ENCODE data around the gene PAM. TPM values are rescaled to one million over a fixed set of nuclear protein-coding genes. Genes with fewer than 3 reads are reported as not detected.

PAM gene
- total RNA-seq, 4 donors from 2014 or later, result 73.0 to 181 (median 138) TPM

- intact Hi-C loops (cut with DNase I; ENCODE audit: low total_unique reads), result no loop called here
- WGBS, 2 donors (ENCODE audit: low coverage in 1 of 2), result 28 to 68% methylated on average over 7 to 32 of the region's 32 CpGs
- in situ Hi-C loops (cut with MboI; ENCODE audit: low pct_ligation_motif_present in 1 of 4, low pct_unique_long_range_greater_than_20kb in 1 of 4, low sequenced_read_pairs in 3 of 4), result loop anchor here in 1 of 4 donors (25.0 kb wide), 1 partner anchor 383 kb away; no protein-coding TSS in a partner anchor
- peaks cover 4 to 21% (median 16%) of the 10 kb centered on the region in 4 donors for H3K4me1 ChIP-seq
- no peaks in the 10 kb centered on the region for H3K9me3 ChIP-seq
- DNase-seq, result no peak
- peaks cover 9% of the 10 kb centered on the region for H3K27me3 ChIP-seq
- H3K36me3 ChIP-seq, result no peaks in the 10 kb centered on the region
- TF ChIP-seq POLR2A (IDR thresholded peaks at IDR 0.05) (no peak), POLR2AphosphoS5 (IDR thresholded peaks at IDR 0.05) (no peak), EP300 (IDR thresholded peaks at IDR 0.05; ENCODE audit: low read depth) (no peak)
- TF ChIP-seq, protein P1, sequence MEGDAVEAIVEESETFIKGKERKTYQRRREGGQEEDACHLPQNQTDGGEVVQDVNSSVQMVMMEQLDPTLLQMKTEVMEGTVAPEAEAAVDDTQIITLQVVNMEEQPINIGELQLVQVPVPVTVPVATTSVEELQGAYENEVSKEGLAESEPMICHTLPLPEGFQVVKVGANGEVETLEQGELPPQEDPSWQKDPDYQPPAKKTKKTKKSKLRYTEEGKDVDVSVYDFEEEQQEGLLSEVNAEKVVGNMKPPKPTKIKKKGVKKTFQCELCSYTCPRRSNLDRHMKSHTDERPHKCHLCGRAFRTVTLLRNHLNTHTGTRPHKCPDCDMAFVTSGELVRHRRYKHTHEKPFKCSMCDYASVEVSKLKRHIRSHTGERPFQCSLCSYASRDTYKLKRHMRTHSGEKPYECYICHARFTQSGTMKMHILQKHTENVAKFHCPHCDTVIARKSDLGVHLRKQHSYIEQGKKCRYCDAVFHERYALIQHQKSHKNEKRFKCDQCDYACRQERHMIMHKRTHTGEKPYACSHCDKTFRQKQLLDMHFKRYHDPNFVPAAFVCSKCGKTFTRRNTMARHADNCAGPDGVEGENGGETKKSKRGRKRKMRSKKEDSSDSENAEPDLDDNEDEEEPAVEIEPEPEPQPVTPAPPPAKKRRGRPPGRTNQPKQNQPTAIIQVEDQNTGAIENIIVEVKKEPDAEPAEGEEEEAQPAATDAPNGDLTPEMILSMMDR (IDR thresholded peaks at IDR 0.05), result no peak
- H3K27ac ChIP-seq, result peak overlapping the region; percentile 69 to 77 (median 76)
- H3K4me3 ChIP-seq, result peak overlapping the region; percentile 61 to 82 (median 68)
Measured at GRCh38 chr5:102753889-102754766, 977 bp upstream of the PAM start.

DNA sequence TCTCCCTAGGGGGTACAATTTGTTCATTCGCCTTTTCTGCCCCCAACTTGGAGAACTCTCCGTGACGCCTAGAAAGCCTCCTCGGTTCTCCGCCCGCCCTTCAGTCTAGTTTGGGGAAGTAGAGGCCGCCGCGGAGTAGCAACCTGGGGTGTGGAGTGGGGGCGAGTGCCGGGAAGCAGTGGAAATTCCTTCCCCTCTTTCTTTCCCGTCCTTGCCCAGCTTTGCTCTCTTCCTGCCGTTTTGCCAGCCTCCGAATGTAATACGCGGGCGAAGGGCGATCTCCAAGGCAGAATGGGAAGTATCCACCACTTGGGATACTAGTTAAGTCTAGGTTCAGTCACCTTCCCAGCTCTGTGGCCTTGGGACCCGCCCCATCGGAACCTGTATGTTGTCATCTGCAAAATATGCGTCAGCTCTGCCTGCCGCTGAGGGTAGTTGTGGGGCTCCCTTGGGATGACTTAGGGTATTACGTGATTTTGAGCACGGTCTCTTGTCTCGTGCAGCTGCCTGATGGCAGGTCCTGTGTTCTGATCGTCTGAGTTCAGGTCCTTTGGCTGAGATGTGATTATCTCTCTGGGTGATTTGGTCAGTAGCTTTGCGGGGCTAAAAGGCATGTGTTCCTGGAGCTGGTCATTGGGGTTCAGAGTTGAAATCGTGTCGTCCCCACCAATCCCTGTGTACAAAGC is 724 bp downstream of the PAM start:
- TF ChIP-seq EP300 (IDR thresholded peaks at IDR 0.05; ENCODE audit: low read depth) (no peak), POLR2A (IDR thresholded peaks at IDR 0.05) (peak; percentile 30), POLR2AphosphoS5 (IDR thresholded peaks at IDR 0.05) (peak in 2 of 3 donors; percentile 45 to 68)
- TF ChIP-seq, protein P1 (IDR thresholded peaks at IDR 0.05), result peak in 1 of 5 experiments; percentile 11
- no peaks in the 10 kb centered on the region for H3K36me3 ChIP-seq
- in situ Hi-C loops (cut with MboI; ENCODE audit: low pct_ligation_motif_present in 1 of 4, low pct_unique_long_range_greater_than_20kb in 1 of 4, low sequenced_read_pairs in 3 of 4), result loop anchor here in 1 of 4 donors (25.0 kb wide), 1 partner anchor 381 kb away; no protein-coding TSS in a partner anchor
- H3K27me3 ChIP-seq, result peaks cover 9% of the 10 kb centered on the region
- peak; percentile 74 for DNase-seq
- peak overlapping the region; percentile 69 to 77 (median 76) for H3K27ac ChIP-seq
- WGBS, 2 donors (ENCODE audit: low coverage in 1 of 2), result 0 to 2% methylated on average over 5 to 27 of the region's 29 CpGs
- no peaks in the 10 kb centered on the region for H3K9me3 ChIP-seq
- intact Hi-C loops (cut with DNase I; ENCODE audit: low total_unique reads), result no loop called here
- H3K4me1 ChIP-seq, result peaks cover 4 to 35% (median 18%) of the 10 kb centered on the region in 4 donors
- H3K4me3 ChIP-seq, result peak overlapping the region; percentile 61 to 82 (median 68)

DNA sequence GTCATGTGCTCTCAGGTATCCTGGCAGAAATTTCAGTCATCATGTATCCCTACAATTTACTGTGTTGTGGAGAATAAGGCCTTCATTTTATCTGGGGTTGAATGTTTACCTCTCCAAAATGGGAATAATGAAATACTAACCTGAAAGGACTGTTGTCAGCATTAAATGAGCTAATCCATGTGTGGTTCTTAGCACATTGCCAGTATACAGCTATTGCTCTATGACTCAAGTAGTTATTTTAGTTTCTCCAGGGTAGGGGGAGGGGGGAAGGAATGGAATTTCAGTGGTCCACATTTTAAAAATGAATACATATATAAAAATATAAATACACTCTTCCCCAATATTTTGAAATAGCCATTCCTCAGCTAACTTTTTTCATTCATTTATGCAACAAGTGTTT is 3.5 kb downstream of the PAM start:
- intact Hi-C loops (cut with DNase I; ENCODE audit: low total_unique reads), result no loop called here

DNA sequence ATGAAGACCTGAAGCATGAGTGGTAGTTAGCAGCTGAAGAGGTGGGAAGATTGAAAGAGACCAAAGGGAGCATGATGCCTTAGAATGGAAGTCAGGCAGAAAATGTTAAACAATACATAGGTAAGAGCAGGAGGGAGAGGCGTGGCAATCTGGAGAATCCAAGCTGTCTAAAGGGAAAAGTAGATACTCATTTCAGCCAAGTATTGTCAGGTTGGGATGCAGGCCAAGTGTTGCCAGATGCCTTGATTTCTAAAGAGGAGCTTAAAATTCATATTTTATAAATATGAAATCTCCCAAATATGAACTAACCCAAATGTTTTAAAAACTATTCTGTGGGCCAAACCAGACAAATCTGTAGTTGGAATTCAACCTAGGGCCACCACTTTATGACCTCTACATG is 4.2 kb downstream of the PAM start:
- H3K4me1 ChIP-seq, result peaks cover 4 to 55% (median 23%) of the 10 kb centered on the region in 4 donors
- peak overlapping the region in 1 of 4 donors; percentile 2 for H3K27ac ChIP-seq
- no peak overlapping the region for H3K4me3 ChIP-seq
- in situ Hi-C loops (cut with MboI; ENCODE audit: low pct_ligation_motif_present in 1 of 4, low pct_unique_long_range_greater_than_20kb in 1 of 4, low sequenced_read_pairs in 3 of 4), result loop anchor here in 1 of 4 donors (25.0 kb wide), 1 partner anchor 378 kb away; no protein-coding TSS in a partner anchor
- H3K36me3 ChIP-seq, result no peaks in the 10 kb centered on the region
- H3K27me3 ChIP-seq, result peaks cover under 1% of the 10 kb centered on the region
- DNase-seq, result no peak
- no peaks in the 10 kb centered on the region for H3K9me3 ChIP-seq
- intact Hi-C loops (cut with DNase I; ENCODE audit: low total_unique reads), result no loop called here
- WGBS, 2 donors (ENCODE audit: low coverage in 1 of 2), result 80 to 94% methylated on average over 1 of the region's 1 CpG
- TF ChIP-seq, protein P1 (IDR thresholded peaks at IDR 0.05), result no peak
- no peak for TF ChIP-seq POLR2A (IDR thresholded peaks at IDR 0.05)
- TF ChIP-seq EP300 (IDR thresholded peaks at IDR 0.05; ENCODE audit: low read depth), result no peak
- no peak for TF ChIP-seq POLR2AphosphoS5 (IDR thresholded peaks at IDR 0.05)

More for the DNA sequence above, 3.5 kb downstream of the PAM start:
- TF ChIP-seq POLR2A (IDR thresholded peaks at IDR 0.05) (no peak), POLR2AphosphoS5 (IDR thresholded peaks at IDR 0.05) (peak in 1 of 3 donors; percentile 11)
- DNase-seq, result no peak
- H3K9me3 ChIP-seq, result no peaks in the 10 kb centered on the region
- in situ Hi-C loops (cut with MboI; ENCODE audit: low pct_ligation_motif_present in 1 of 4, low pct_unique_long_range_greater_than_20kb in 1 of 4, low sequenced_read_pairs in 3 of 4), result loop anchor here in 1 of 4 donors (25.0 kb wide), 1 partner anchor 379 kb away; no protein-coding TSS in a partner anchor
- H3K4me1 ChIP-seq, result peaks cover 4 to 60% (median 27%) of the 10 kb centered on the region in 4 donors
- H3K27me3 ChIP-seq, result peaks cover 8% of the 10 kb centered on the region
- no peaks in the 10 kb centered on the region for H3K36me3 ChIP-seq
- no peak overlapping the region for H3K4me3 ChIP-seq
- no peak overlapping the region for H3K27ac ChIP-seq

All from transverse colon (tissue), 4 donors.